C1 segment of cervical spinal cord (tissue), 14 donors: ENCODE measurements around the gene WDR59.
"Not testable (repeated sequence)": the region's sequence is repeated elsewhere in the genome, so short reads cannot be mapped to it uniquely, and the experiment has no call there.

Experiments
- DNase-seq, 14 donors: peaks; one replicate each; lab custom pipeline; 2025; lab: John Stamatoyannopoulos, UW

WDR59 gene

GRCh38 chr16:74867281-74867849 lies 117.6 kb downstream of the WDR59 start:
- DNase-seq, result no peak

GRCh38 chr16:74865922-74866598 lies 118.9 kb downstream of the WDR59 start:
- no peak for DNase-seq

DNA sequence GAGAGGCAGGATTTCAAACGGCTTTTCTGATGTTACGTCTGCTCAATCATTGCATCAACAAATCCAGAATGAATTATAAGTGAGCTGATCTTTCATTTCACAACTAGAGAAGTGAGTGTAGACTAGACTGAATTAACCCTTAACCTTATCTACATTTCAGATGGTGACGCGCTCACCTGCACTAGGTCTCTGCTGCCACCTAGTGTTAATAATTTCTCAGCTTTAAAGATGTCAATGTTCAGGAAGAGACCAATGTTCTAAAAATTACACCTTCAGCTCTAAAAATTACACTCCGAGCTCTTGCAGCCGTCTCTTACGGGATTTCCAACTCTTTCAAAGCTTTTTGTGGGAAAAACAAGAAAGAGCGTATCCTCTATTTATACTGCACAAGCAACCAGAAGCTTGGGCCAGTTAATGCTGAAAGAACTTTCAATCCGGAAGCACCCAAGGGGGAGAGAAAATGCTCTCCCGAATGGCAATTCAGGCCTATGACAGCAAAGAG lies 122.1 kb downstream of the WDR59 start:
- DNase-seq, result peak in 3 of 14 donors; percentile 1 to 11 (median 2)

GRCh38 chr16:74852500-74852875 lies 132.4 kb downstream of the WDR59 start:
- no peak for DNase-seq

GRCh38 chr16:74850027-74850426 lies 134.9 kb downstream of the WDR59 start:
- no peak for DNase-seq

DNA sequence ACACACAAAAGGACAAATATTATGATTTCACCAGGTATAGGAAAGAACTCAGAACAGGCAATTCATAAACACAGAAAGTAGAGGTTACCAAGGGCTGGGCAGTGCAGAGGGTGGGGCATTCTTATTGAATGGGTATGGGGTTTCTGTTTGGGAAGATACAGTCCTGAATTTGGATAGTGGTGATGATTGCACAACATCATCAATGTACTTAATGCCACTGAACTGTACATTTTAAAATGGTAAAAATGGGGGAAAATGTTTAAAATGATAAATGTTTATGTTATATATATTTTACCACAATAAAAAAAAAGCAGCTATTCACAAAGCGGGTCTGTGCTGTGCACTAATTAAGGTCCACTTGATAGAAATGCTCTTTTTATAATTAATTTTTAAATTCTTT lies 137.7 kb downstream of the WDR59 start:
- DNase-seq, result no peak

DNA sequence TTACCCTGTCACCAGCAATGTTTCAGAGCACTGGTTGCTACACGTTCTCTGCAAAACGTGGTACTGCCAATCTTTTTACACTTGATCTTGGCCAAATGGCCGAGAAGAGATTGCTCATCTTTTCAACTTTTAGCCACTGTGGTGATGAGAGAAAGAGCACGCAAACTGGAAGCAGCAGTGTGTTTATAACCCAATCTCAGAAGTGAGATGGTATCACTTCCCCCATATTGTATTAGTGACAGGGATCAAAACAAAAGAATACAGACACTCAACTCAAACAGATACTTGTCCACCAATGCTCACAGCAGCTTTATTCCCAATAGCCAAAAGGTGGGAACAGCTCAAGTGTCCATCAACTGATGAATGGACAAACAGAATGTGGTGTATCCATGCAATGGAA lies 138.2 kb downstream of the WDR59 start:
- DNase-seq, result no peak

DNA sequence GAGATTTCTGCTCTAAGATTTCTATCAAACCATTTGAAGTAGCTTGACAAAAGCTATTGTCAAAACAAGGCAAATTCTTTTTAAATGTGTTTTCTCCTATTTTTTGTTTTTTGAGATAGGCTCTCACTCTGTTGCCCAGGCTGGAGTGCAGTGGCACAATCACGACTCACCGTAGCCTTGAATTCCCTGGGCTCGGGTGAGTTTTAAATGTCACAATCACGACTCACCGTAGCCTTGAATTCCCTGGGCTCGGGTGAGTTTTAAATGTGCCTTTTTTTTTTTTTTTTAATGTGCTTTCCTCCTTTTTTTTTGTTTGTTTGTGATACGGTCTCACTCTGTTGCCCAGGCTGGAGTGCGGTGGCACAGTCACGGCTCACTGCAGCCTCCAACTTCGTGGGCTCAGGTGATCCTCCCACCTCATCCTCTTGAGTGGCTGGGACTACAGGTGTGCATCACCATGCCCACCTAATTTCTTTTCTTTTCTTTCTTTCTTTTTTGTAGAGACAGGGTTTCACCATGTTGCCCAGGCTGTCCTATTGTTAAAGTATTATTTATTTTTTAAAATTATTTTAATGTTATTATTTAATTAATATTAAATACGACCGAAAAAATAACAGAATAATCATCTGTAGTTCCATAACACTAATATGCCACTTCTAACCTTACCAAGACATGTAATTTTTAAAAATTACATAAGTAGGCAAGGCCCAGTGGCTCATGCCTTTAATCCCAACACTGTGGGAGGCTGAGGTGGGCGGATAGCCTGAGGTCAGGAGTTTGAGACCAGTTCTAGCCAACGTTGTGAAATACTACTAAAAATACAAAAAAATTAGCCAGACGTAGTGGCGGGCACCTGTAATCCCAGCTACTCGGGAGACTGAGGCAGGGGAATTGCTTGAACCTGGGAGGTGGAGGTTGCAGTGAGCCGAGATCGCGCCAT lies 140.6 kb downstream of the WDR59 start:
- no peak for DNase-seq

DNA sequence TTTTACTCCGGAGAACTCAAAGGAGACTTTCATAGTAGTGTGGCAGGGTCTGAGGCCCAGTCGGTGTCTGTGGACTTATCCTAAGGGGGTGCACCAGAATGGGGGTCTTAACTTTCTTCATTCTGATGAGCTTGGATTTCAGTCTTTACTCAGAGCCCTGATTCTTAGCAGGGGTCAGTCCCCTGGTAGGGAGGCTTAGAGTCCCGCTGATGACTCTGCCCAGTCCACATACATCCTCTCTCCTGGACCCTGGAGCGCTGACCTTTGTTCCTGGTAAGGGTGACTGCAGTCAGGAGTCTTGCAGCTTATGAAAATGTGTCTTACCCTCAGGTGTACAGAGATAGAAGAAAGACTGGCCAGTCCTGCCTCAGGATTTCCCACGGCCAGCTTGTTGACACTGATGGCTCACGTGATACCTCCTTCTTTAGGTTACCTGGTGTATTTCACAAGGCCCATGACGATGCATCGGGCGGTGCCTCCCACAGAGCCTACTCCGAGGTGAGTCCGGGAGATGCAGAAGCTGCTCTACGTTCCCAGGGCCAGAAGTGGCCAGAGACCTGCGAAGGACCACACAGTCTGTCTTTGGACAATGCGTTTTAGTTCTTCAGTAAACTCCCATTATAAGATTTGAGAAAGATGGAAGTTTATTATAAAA lies 141.4 kb downstream of the WDR59 start:
- DNase-seq, result not testable (repeated sequence)

DNA sequence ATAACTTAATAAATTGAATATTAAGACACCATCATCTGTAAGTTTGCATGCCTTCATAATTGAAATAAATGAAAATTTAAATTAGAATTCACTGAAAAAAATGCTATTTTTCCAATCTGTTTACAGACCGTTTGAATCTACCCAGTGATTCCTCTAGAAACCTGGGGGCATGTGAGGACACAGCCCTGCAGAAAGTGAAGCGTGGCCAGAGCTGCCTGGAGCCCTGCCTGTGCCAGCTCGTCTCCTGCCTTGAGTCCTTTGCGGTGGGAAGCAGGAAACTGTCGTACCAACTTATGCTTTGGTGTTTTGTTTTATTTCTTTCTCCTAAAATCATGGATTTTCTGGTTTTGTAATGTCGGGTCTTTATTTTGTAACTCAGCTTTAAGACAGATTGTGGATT lies 142.5 kb downstream of the WDR59 start:
- no peak for DNase-seq

- no peak for DNase-seq
These were observed 143.0 kb downstream of the WDR59 start for GRCh38 chr16:74841904-74842303.

- DNase-seq, result no peak
These were observed 143.5 kb downstream of the WDR59 start for GRCh38 chr16:74841469-74841868.

GRCh38 chr16:74837056-74837455 lies 147.9 kb downstream of the WDR59 start:
- DNase-seq, result no peak

DNA sequence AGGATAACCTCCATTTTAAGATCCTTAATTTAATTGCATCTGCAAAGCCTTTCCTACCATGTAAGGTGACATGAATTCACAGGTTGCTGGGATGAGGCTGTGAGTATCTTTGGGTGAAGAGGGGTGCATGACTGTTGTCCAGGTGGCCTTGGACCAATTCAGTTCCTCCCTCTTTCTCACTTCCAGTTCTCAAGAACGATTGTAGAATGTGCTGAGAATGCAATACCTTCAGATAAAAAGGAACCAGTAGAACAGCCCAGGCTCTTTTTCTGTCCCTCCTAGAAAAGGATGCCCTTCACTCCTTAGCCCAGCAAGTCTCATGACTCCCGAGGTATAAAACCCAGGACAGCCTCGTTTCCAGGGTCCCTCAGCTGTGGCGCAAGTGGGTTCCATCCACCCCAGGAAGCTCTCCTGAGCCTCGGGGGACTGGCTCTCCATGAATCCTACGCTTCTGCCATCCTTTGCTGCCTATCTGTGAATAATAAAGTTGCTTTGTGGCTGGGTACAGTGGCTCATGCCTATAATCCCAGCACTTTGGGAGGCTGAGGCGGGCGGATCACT lies 148.7 kb downstream of the WDR59 start:
- no peak for DNase-seq

DNA sequence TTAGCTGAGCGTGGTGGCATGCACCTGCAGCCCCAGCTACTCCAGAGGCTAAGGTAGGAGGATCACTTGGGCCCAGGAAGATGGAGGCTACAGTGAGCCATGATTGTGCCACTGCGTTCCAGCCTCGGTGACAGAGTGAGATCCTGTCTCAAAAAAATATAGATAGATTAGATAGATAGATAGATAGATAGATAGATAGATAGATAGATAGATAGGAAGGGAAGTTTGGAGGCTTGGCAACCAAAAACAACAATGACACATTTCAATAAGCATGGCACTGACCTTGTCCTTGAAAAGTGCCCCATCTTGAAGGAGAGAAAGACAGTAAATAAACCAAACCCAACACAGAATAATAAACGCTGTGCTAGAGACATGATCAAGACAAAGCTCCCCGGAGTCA lies 152.7 kb downstream of the WDR59 start:
- no peak for DNase-seq

DNA sequence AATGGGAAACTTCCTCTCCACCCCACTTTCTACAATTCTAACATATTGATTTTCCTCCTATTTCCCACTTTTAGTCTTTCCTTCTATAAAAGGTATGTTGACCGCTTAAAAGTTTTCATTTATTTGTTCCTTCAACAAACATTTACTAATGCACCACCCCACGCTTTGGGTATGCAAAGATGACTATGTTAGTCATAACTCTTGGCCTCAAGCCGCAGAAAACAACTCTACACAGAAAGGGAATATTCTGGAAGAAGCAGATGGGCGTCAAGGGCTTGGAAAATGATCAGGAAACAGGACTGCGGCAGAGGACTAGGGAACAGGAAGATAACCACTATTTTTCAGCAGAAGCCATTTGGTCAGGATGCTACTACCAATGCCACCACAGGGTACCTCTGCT lies 153.5 kb downstream of the WDR59 start:
- DNase-seq, result no peak

GRCh38 chr16:74830648-74831047 lies 154.3 kb downstream of the WDR59 start:
- DNase-seq, result no peak

DNA sequence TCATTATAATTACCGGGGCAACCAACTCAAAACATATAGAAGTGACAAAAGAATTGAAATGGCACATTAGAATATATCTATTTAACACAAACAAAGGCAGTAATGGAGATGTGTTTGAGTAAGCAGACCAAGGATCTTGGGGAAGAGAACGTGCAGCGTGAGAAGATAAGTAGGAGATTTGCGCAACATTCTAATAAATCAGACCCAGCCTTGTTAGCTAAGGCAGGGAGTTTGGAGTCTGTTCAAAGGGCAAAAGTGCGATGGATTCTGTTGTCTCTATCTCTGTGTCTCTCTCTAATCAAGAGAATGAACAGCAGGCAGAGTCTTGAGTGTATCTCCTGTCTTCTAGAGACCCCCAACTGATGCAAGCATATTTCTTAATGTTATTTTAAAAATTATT lies 155.3 kb downstream of the WDR59 start:
- no peak for DNase-seq

DNA sequence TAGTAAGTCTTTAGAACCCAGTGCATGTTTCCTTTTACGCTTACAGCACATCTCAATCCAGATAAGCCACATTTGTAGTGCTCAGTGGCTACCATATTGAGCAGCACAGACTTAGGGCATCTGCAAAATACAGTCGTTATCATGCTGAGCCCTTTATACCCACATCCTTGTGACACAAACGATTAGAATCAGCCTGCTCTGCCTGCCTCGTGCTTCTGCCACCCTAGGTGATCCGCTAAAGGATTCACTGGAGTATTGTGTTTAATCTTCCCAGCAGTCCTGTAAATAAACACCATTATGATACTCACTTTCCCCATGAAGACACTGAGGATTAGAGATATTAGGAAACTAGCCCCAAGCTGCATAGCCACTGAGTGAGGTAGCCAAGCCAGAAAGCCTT lies 159.0 kb downstream of the WDR59 start:
- DNase-seq, result no peak

DNA sequence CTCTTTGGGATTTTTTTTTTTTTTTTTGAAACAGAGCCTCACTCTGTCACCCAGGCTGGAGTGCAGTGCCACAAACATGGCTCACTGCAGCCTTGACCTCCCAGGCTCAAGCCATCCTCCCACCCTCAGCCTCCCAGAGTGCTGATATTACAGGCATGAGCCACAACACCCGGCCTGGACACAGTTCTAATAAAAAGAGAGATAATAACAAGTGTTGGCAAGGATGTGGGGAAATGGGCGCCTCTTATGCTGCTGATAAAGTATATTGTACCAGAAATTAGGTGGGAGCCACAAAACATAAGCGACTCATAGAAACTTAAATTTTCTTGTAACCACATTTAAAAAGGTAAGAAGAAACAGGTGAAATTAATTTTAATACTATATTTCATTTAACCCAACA lies 159.9 kb downstream of the WDR59 start:
- DNase-seq, result no peak
